Hepatocyte (in vitro differentiated cells): ENCODE results near the gene ANKS3.

Source experiments
- CTCF ChIP-seq: fragments of 200-600 bp; sonication (generic); IDR thresholded peaks from 2 replicates; pipeline ENCODE4 v1.5.1; 2016; ENCODE audit warnings: antibody characterized with exemption, mild to moderate bottlenecking; ENCODE audit not compliant: poor library complexity
- EZH2 ChIP-seq: fragments of 200-600 bp; sonication (generic); IDR thresholded peaks from 2 replicates; pipeline ENCODE4 v1.6.1; 2016; ENCODE audit warnings: antibody characterized with exemption, mild to moderate bottlenecking, borderline replicate concordance

- TF ChIP-seq CTCF = no peak
- TF ChIP-seq EZH2 = no peak
These were observed 35.2 kb upstream of the ANKS3 start for GRCh38 chr16:4769306-4769638.
